AG04449 (cell line): Measurements from ENCODE around the gene CIAO2B.
"Not testable (repeated sequence)": the region's sequence is repeated elsewhere in the genome, so short reads cannot be mapped to it uniquely, and the experiment has no call there.

Source experiments
- CTCF ChIA-PET: fragments of 350-600 bp; formaldehyde crosslinking; extraction: SDS; loops from one replicate; lab custom pipeline; 2021; ENCODE audit warnings: antibody characterized with exemption; lab: Yijun Ruan, JAX
- POLR2A ChIA-PET: fragments of 400-600, 350-600 bp; formaldehyde crosslinking; extraction: SDS; loops from one replicate; lab custom pipeline; 2020; ENCODE audit warnings: antibody characterized with exemption, inconsistent platforms; lab: Yijun Ruan, JAX
- DNase-seq: peaks from one replicate; pipeline ENCODE4 v3.0.0-alpha.2; 2010; ENCODE audit warnings: low read depth, low spot score
- H3K4me3 ChIP-seq: 2 replicates; pipeline ENCODE4 v1.5.1; 2011; ENCODE audit warnings: low read depth, mild to moderate bottlenecking, control low read depth, low read length
- TF ChIP-seq, protein P1 (sequence below): IDR thresholded peaks from one replicate; pipeline ENCODE4 v1.5.1; 2011; ENCODE audit warnings: mild to moderate bottlenecking, moderate library complexity, low read length, control low read depth, inconsistent platforms; ENCODE audit not compliant: insufficient read depth; ENCODE audit errors: missing control alignments

CIAO2B gene

GRCh38 chr16:66947302-66948065, 13.3 kb upstream of the CIAO2B start:
- peak overlapping the region; percentile 58 for H3K4me3 ChIP-seq
- CTCF ChIA-PET, result interaction anchor here (0.7 to 9.1 kb wide), 10 partner anchors 9 to 286 kb away, joined by 3 to 100 read pairs (median 3); partner anchors contain the start of genes B3GNT9 and CES3
- no peak for DNase-seq
- POLR2A ChIA-PET, result no interaction called here
- TF ChIP-seq, protein P1, sequence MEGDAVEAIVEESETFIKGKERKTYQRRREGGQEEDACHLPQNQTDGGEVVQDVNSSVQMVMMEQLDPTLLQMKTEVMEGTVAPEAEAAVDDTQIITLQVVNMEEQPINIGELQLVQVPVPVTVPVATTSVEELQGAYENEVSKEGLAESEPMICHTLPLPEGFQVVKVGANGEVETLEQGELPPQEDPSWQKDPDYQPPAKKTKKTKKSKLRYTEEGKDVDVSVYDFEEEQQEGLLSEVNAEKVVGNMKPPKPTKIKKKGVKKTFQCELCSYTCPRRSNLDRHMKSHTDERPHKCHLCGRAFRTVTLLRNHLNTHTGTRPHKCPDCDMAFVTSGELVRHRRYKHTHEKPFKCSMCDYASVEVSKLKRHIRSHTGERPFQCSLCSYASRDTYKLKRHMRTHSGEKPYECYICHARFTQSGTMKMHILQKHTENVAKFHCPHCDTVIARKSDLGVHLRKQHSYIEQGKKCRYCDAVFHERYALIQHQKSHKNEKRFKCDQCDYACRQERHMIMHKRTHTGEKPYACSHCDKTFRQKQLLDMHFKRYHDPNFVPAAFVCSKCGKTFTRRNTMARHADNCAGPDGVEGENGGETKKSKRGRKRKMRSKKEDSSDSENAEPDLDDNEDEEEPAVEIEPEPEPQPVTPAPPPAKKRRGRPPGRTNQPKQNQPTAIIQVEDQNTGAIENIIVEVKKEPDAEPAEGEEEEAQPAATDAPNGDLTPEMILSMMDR, result peak; percentile 73

DNA sequence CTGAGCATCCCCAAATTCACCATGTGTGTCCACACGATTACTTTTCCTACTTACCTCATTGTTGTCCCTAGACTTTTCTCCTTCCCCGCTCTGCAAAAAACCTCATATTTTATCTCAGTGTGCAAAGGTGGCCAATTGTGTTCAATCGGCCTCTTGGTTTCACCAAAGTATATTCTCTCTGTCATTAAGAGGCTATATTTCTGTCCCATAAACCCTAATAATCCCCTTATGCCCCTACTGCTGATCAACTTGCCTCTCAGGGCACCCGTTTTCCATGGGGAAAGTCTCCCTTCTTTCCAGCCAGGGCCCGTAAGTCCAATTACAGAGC, 12.7 kb upstream of the CIAO2B start:
- no peak for DNase-seq
- H3K4me3 ChIP-seq, result no peak overlapping the region
- TF ChIP-seq, protein P1, result no peak
- POLR2A ChIA-PET, result no interaction called here
- CTCF ChIA-PET, result interaction anchor here (0.7 to 9.1 kb wide), 8 partner anchors 14 to 287 kb away, joined by 3 to 100 read pairs (median 4); partner anchors contain the start of gene CES3

- ChIA-PET CTCF (interaction anchor here (0.7 to 9.1 kb wide), 7 partner anchors 10 to 239 kb away, joined by 3 to 100 read pairs (median 5); partner anchors contain the start of gene CES3), POLR2A (no interaction called here)
- no peak for DNase-seq
- TF ChIP-seq, protein P1, result no peak
- H3K4me3 ChIP-seq, result no peak overlapping the region
Measured at GRCh38 chr16:66946541-66946940, 12.3 kb upstream of the CIAO2B start.

DNA sequence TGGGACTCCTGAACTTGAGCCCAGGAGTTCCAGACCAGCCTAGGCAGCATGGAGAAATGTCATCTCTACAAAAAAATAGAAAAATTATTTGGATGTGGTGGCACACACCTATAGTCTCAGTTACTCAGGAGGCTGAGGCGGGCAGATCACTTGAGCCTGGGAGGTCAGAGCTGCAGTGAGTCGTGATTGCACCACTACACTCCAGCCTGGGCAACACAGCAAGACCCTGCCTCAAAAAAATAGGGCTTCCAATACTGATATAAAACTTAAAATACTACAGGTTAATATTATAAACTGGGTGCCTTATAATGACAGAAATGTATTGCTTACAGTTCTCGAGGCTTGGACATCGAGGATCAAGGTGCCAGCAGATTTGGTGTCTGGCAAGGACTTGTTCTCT, 11.7 kb upstream of the CIAO2B start:
- no peak overlapping the region for H3K4me3 ChIP-seq
- TF ChIP-seq, protein P1, result no peak
- POLR2A ChIA-PET, result interaction anchor here (1.5 kb wide), 1 partner anchor 15 kb away, joined by 4 read pairs; no protein-coding TSS in a partner anchor
- no peak for DNase-seq
- CTCF ChIA-PET, result interaction anchor here (0.7 to 9.1 kb wide), 6 partner anchors 10 to 240 kb away, joined by 3 to 100 read pairs (median 6); partner anchors contain the start of gene CES3

DNA sequence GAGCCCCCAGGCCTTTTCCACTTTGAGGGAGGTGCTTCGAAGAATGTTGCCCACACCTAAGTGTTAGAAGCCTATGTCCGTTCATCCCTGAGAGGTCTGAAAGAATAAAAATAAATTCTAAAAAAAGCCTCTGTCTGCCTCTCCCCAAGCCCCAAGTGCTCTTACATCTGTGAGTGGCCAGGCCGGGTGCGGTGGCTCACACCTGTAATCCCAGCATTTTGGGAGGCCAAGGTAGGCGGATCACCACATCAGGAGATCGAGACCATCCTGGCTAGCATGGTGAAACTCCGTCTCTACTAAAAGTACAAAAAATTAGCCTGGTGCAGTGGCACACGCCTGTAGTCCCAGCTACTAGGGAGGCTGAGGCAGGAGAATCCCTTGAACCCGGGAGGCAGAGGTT, 10.8 kb upstream of the CIAO2B start:
- DNase-seq, H3K4me3 ChIP-seq: not testable (repeated sequence)
- ChIA-PET POLR2A (interaction anchor here (1.5 kb wide), 1 partner anchor 14 kb away, joined by 4 read pairs; no protein-coding TSS in a partner anchor), CTCF (interaction anchor here (1.5 to 9.1 kb wide), 5 partner anchors 9 to 48 kb away, joined by 5 to 100 read pairs (median 9); partner anchors contain the start of gene CES3)

DNA sequence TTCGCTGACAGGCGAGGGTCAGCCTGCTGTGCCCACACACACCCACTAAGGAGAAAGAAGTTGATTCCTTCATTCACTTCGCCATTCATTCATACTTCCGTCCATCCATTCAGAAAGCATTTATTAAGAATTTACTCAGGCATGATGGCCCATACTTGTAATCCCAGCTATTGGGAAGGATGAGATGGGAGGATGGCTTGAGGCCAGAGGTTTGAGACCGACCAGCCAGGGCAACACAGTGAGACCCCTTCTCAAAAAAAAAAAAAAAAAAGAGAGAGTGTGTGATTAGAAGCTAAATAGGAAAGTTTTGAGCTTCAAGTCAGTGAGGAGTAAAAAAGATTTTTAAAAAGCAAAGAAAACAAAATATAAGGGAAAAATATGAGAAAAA, 9.8 kb upstream of the CIAO2B start:
- no peak overlapping the region for H3K4me3 ChIP-seq
- CTCF ChIA-PET, result interaction anchor here (0.6 to 9.1 kb wide), 11 partner anchors 10 to 254 kb away, joined by 3 to 100 read pairs (median 4); partner anchors contain the start of genes CES3 and CIAO2B
- POLR2A ChIA-PET, result no interaction called here
- TF ChIP-seq, protein P1, result no peak
- no peak for DNase-seq
